Thoracic aorta (tissue), 2 donors: Measurements from ENCODE around the gene IGF1R. TPM values are rescaled to one million over a fixed set of nuclear protein-coding genes. Genes with fewer than 3 reads are reported as not detected.

Experiments used
- ATAC-seq: fragments of 150-250 bp; one replicate; pipeline ENCODE4 v1.8.0; 2017; ENCODE audit warnings: low read depth; ENCODE audit not compliant: insufficient number of reproducible peaks, low FRiP score
- DNase-seq: peaks from one replicate; pipeline ENCODE4 v3.0.0-alpha.2; 2020; ENCODE audit warnings: low spot score
- H3K27ac ChIP-seq, 2 donors: fragments of 200-600 bp; sonication (generic); 1 replicate in 1 of 2; 2 replicates in 1 of 2; pipeline ENCODE4 v1.5.1; 2016; ENCODE audit warnings: mild to moderate bottlenecking in 2 of 2, moderate library complexity in 2 of 2
- H3K27me3 ChIP-seq: fragments of 200-600 bp; sonication (generic); replicated peaks from 2 replicates; pipeline ENCODE4 v1.6.0; 2016; ENCODE audit warnings: mild to moderate bottlenecking; ENCODE audit not compliant: insufficient read depth
- H3K36me3 ChIP-seq: fragments of 200-600 bp; sonication (generic); one replicate; pipeline ENCODE4 v1.5.1; 2016
- H3K4me1 ChIP-seq, 2 donors: fragments of 200-600 bp; sonication (generic); 1 replicate in 1 of 2; 2 replicates in 1 of 2; pipeline versions ENCODE4 v1.5.1 to v1.6.0; 2016; ENCODE audit warnings: low read depth in 2 of 2, mild to moderate bottlenecking in 1 of 2; ENCODE audit not compliant: control insufficient read depth in 1 of 2
- H3K4me3 ChIP-seq: fragments of 200-600 bp; sonication (generic); 2 replicates; pipeline ENCODE4 v1.5.1; 2016; ENCODE audit warnings: mild to moderate bottlenecking
- H3K9me3 ChIP-seq: fragments of 200-600 bp; sonication (generic); 2 replicates; pipeline ENCODE4 v1.5.1; 2016
- CTCF ChIP-seq: fragments of 200-600 bp; sonication (generic); IDR thresholded peaks from one replicate; pipeline ENCODE4 v1.5.1; 2019; ENCODE audit warnings: antibody characterized with exemption
- total RNA-seq, 2 donors: library from RNA; depleted of rRNA; stranded (reverse); fragments of >200 nt; gene quantifications; one replicate each; pipeline versions ENCODE4 v1.1.0 to v1.2.3, GENCODE V29; 2016

IGF1R gene
- total RNA-seq, 2 donors from 2014 or later: 127 to 159 TPM

- ATAC-seq: no peak
- no peak for TF ChIP-seq CTCF
- no peak for DNase-seq
- Histone ChIP-seq H3K4me1 (peaks cover 20 to 85% of the 10 kb centered on the region in 2 donors), H3K4me3 (peak overlapping the region; percentile 73), H3K9me3 (no peaks in the 10 kb centered on the region), H3K36me3 (no peaks in the 10 kb centered on the region), H3K27me3 (no peaks in the 10 kb centered on the region), H3K27ac (peak overlapping the region; percentile 68 to 80)
These were observed 217.3 kb downstream of the IGF1R start for GRCh38 chr15:98865397-98866339.

- peaks cover 17 to 85% of the 10 kb centered on the region in 2 donors for H3K4me1 ChIP-seq
- H3K27ac ChIP-seq: peak overlapping the region; percentile 68 to 80
- DNase-seq (no peak), ATAC-seq (peak; percentile 50)
- no peaks in the 10 kb centered on the region for H3K27me3 ChIP-seq
- no peaks in the 10 kb centered on the region for H3K36me3 ChIP-seq
- H3K9me3 ChIP-seq: no peaks in the 10 kb centered on the region
- peak overlapping the region; percentile 73 for H3K4me3 ChIP-seq
- TF ChIP-seq CTCF: no peak
These were observed 218.2 kb downstream of the IGF1R start for GRCh38 chr15:98866511-98866910.

GRCh38 chr15:98868564-98868963 lies 220.2 kb downstream of the IGF1R start:
- no peaks in the 10 kb centered on the region for H3K9me3 ChIP-seq
- ATAC-seq: no peak
- no peaks in the 10 kb centered on the region for H3K36me3 ChIP-seq
- peak overlapping the region; percentile 52 to 82 for H3K27ac ChIP-seq
- DNase-seq: no peak
- peaks cover 24 to 87% of the 10 kb centered on the region in 2 donors for H3K4me1 ChIP-seq
- no peak overlapping the region for H3K4me3 ChIP-seq
- no peaks in the 10 kb centered on the region for H3K27me3 ChIP-seq
- TF ChIP-seq CTCF: no peak

GRCh38 chr15:98870788-98871187 lies 222.4 kb downstream of the IGF1R start:
- no peaks in the 10 kb centered on the region for H3K36me3 ChIP-seq
- no peak for TF ChIP-seq CTCF
- H3K9me3 ChIP-seq: no peaks in the 10 kb centered on the region
- peak overlapping the region; percentile 82 to 91 for H3K27ac ChIP-seq
- ATAC-seq: no peak
- no peaks in the 10 kb centered on the region for H3K27me3 ChIP-seq
- no peak overlapping the region for H3K4me3 ChIP-seq
- DNase-seq: no peak
- H3K4me1 ChIP-seq: peaks cover 38 to 93% of the 10 kb centered on the region in 2 donors

- no peaks in the 10 kb centered on the region for H3K36me3 ChIP-seq
- TF ChIP-seq CTCF: no peak
- no peaks in the 10 kb centered on the region for H3K27me3 ChIP-seq
- peaks cover 57 to 98% of the 10 kb centered on the region in 2 donors for H3K4me1 ChIP-seq
- ATAC-seq (no peak), DNase-seq (no peak)
- H3K9me3 ChIP-seq: no peaks in the 10 kb centered on the region
- H3K27ac ChIP-seq: peak overlapping the region; percentile 82 to 91
- H3K4me3 ChIP-seq: no peak overlapping the region
These were observed 224.4 kb downstream of the IGF1R start for GRCh38 chr15:98872774-98873173.
